Activated naive CD4-positive, alpha-beta T cell treated with anti-CD3 and anti-CD28 coated beads for 36 hours (primary cell): ENCODE data around the gene FBXO45. TPM values are rescaled to one million over a fixed set of nuclear protein-coding genes. Genes with fewer than 3 reads are reported as not detected.
A peak's percentile ranks its signal among the peaks of the same experiment; 100 is the strongest.

Source experiments
- CTCF ChIA-PET: fragments of 350-600 bp; sonication (Branson Sonifier 250); formaldehyde crosslinking; loops from one replicate; lab custom pipeline; 2021; ENCODE audit warnings: antibody characterized with exemption; lab: Charles Lee
- DNase-seq: peaks from one replicate; pipeline ENCODE4 v3.0.0-alpha.2; 2020
- H3K27ac Mint-ChIP-seq: one replicate; pipeline ENCODE4 v1.8.0; 2021; ENCODE audit warnings: mild to moderate bottlenecking, mixed read lengths
- H3K27me3 Mint-ChIP-seq: one replicate; pipeline ENCODE4 v1.8.0; 2021; ENCODE audit warnings: low read depth, mixed read lengths
- H3K36me3 Mint-ChIP-seq: one replicate; pipeline ENCODE4 v1.8.0; 2021; ENCODE audit warnings: low read depth, mixed read lengths
- H3K4me1 Mint-ChIP-seq: one replicate; pipeline ENCODE4 v1.8.0; 2021; ENCODE audit warnings: low read depth, mixed read lengths
- H3K4me3 Mint-ChIP-seq: one replicate; pipeline ENCODE4 v1.8.0; 2021; ENCODE audit warnings: mild to moderate bottlenecking, moderate library complexity, mixed read lengths
- H3K9me3 Mint-ChIP-seq: one replicate; pipeline ENCODE4 v1.8.0; 2021; ENCODE audit warnings: mixed read lengths
- intact Hi-C: fragments of 100-400 bp; cut with micrococcal nuclease; formaldehyde crosslinking; loops from one replicate; pipeline ENCODE4 v1.15.1; 2023
- total RNA-seq, 2 experiments: library from RNA; stranded (reverse); gene quantifications; one replicate each; pipeline ENCODE4 v1.2.3, GENCODE V29; 2021

Gene FBXO45
- total RNA-seq, 2 experiments from 2014 or later = 11.8 to 12.8 TPM

GRCh38 chr3:196620161-196620604, 51.7 kb downstream of the FBXO45 start:
- Mint-ChIP-seq H3K27me3 (no peaks in the 10 kb centered on the region), H3K9me3 (no peaks in the 10 kb centered on the region), H3K36me3 (no peaks in the 10 kb centered on the region), H3K27ac (no peak overlapping the region), H3K4me3 (no peak overlapping the region), H3K4me1 (peaks cover 13% of the 10 kb centered on the region)
- intact Hi-C loops = no loop called here
- CTCF ChIA-PET = interaction anchor here (1.9 kb wide), 1 partner anchor 11 kb away, joined by 8 read pairs; no protein-coding TSS in a partner anchor
- no peak for DNase-seq

- H3K27me3 Mint-ChIP-seq = no peaks in the 10 kb centered on the region
- no peak overlapping the region for H3K27ac Mint-ChIP-seq
- no peak overlapping the region for H3K4me3 Mint-ChIP-seq
- intact Hi-C loops = no loop called here
- H3K4me1 Mint-ChIP-seq = peaks cover 16% of the 10 kb centered on the region
- no peaks in the 10 kb centered on the region for H3K36me3 Mint-ChIP-seq
- no peaks in the 10 kb centered on the region for H3K9me3 Mint-ChIP-seq
- CTCF ChIA-PET = interaction anchor here (1.9 kb wide), 1 partner anchor 11 kb away, joined by 8 read pairs; no protein-coding TSS in a partner anchor
- DNase-seq = no peak
Observed at GRCh38 chr3:196620684-196621083, 52.2 kb downstream of the FBXO45 start.

- Mint-ChIP-seq H3K36me3 (no peaks in the 10 kb centered on the region), H3K4me3 (no peak overlapping the region), H3K9me3 (no peaks in the 10 kb centered on the region), H3K27me3 (no peaks in the 10 kb centered on the region), H3K4me1 (peaks cover 16% of the 10 kb centered on the region), H3K27ac (no peak overlapping the region)
- no peak for DNase-seq
- intact Hi-C loops = no loop called here
- CTCF ChIA-PET = interaction anchor here (0.7 to 1.9 kb wide), 3 partner anchors 12 to 436 kb away, joined by 4 to 8 read pairs (median 6); no protein-coding TSS in a partner anchor
Observed at GRCh38 chr3:196621611-196622010, 53.2 kb downstream of the FBXO45 start.

- Mint-ChIP-seq H3K4me3 (peak overlapping the region; percentile 56), H3K9me3 (no peaks in the 10 kb centered on the region), H3K27me3 (no peaks in the 10 kb centered on the region), H3K36me3 (no peaks in the 10 kb centered on the region), H3K4me1 (peaks cover 21% of the 10 kb centered on the region), H3K27ac (peak overlapping the region; percentile 46)
- CTCF ChIA-PET = interaction anchor here (0.8 to 1.2 kb wide), 3 partner anchors 11 to 61 kb away, joined by 3 to 6 read pairs (median 4); no protein-coding TSS in a partner anchor
- intact Hi-C loops = loop anchor here (1.0 kb wide), 1 partner anchor 8 kb away; no protein-coding TSS in a partner anchor
- DNase-seq = peak; percentile 69
Observed at GRCh38 chr3:196624067-196624790, 55.8 kb downstream of the FBXO45 start.

- H3K9me3 Mint-ChIP-seq = no peaks in the 10 kb centered on the region
- peaks cover 27% of the 10 kb centered on the region for H3K4me1 Mint-ChIP-seq
- no peaks in the 10 kb centered on the region for H3K27me3 Mint-ChIP-seq
- peak overlapping the region; percentile 56 for H3K4me3 Mint-ChIP-seq
- no peak for DNase-seq
- no peak overlapping the region for H3K27ac Mint-ChIP-seq
- intact Hi-C loops = loop anchor here (1.0 kb wide), 1 partner anchor 7 kb away; no protein-coding TSS in a partner anchor
- no peaks in the 10 kb centered on the region for H3K36me3 Mint-ChIP-seq
- CTCF ChIA-PET = interaction anchor here (0.8 to 1.2 kb wide), 3 partner anchors 11 to 60 kb away, joined by 3 to 6 read pairs (median 4); no protein-coding TSS in a partner anchor
Observed at GRCh38 chr3:196624907-196625306, 56.4 kb downstream of the FBXO45 start.

GRCh38 chr3:196625331-196625730, 56.9 kb downstream of the FBXO45 start:
- H3K36me3 Mint-ChIP-seq = no peaks in the 10 kb centered on the region
- H3K4me1 Mint-ChIP-seq = peaks cover 31% of the 10 kb centered on the region
- no peaks in the 10 kb centered on the region for H3K9me3 Mint-ChIP-seq
- H3K4me3 Mint-ChIP-seq = no peak overlapping the region
- H3K27me3 Mint-ChIP-seq = no peaks in the 10 kb centered on the region
- CTCF ChIA-PET = interaction anchor here (0.9 to 1.2 kb wide), 2 partner anchors 12 to 60 kb away, joined by 4 to 6 read pairs; no protein-coding TSS in a partner anchor
- H3K27ac Mint-ChIP-seq = no peak overlapping the region
- intact Hi-C loops = no loop called here
- no peak for DNase-seq

- intact Hi-C loops = no loop called here
Observed at GRCh38 chr3:196627918-196628231, 59.4 kb downstream of the FBXO45 start.

GRCh38 chr3:196629228-196629627, 60.8 kb downstream of the FBXO45 start:
- CTCF ChIA-PET = interaction anchor here (1.0 to 2.0 kb wide), 5 partner anchors 9 to 91 kb away, joined by 3 to 7 read pairs (median 5); partner anchors contain the start of gene NRROS
- H3K27ac Mint-ChIP-seq = no peak overlapping the region
- intact Hi-C loops = no loop called here
- no peaks in the 10 kb centered on the region for H3K9me3 Mint-ChIP-seq
- no peak overlapping the region for H3K4me3 Mint-ChIP-seq
- no peaks in the 10 kb centered on the region for H3K36me3 Mint-ChIP-seq
- peaks cover 59% of the 10 kb centered on the region for H3K4me1 Mint-ChIP-seq
- H3K27me3 Mint-ChIP-seq = no peaks in the 10 kb centered on the region
- no peak for DNase-seq

More at GRCh38 chr3:196627918-196628231, 59.4 kb downstream of the FBXO45 start:
- Mint-ChIP-seq H3K4me3 (no peak overlapping the region), H3K9me3 (no peaks in the 10 kb centered on the region), H3K36me3 (no peaks in the 10 kb centered on the region), H3K4me1 (peaks cover 49% of the 10 kb centered on the region), H3K27ac (no peak overlapping the region), H3K27me3 (no peaks in the 10 kb centered on the region)
- CTCF ChIA-PET = no interaction called here
- DNase-seq = no peak

- intact Hi-C loops = loop anchor here (1.0 to 5.0 kb wide), 9 partner anchors 7 to 314 kb away; partner anchors contain the start of genes DYNLT2B, NCBP2, PAK2 and RNF168
- DNase-seq = peak; percentile 47
- Mint-ChIP-seq H3K36me3 (no peaks in the 10 kb centered on the region), H3K27ac (peak overlapping the region; percentile 97), H3K4me1 (peaks cover 48% of the 10 kb centered on the region), H3K4me3 (peak overlapping the region; percentile 88), H3K9me3 (no peaks in the 10 kb centered on the region), H3K27me3 (no peaks in the 10 kb centered on the region)
- CTCF ChIA-PET = interaction anchor here (0.9 to 3.1 kb wide), 5 partner anchors 18 to 53 kb away, joined by 3 to 29 read pairs (median 3); no protein-coding TSS in a partner anchor
Observed at GRCh38 chr3:196631682-196632045, 63.2 kb downstream of the FBXO45 start.

GRCh38 chr3:196632046-196632751, 63.7 kb downstream of the FBXO45 start:
- peak; percentile 90 for DNase-seq
- H3K4me1 Mint-ChIP-seq = peaks cover 48% of the 10 kb centered on the region
- H3K27me3 Mint-ChIP-seq = no peaks in the 10 kb centered on the region
- H3K36me3 Mint-ChIP-seq = no peaks in the 10 kb centered on the region
- CTCF ChIA-PET = interaction anchor here (0.9 to 3.1 kb wide), 3 partner anchors 19 to 26 kb away, joined by 3 to 29 read pairs (median 3); no protein-coding TSS in a partner anchor
- peak overlapping the region; percentile 88 for H3K4me3 Mint-ChIP-seq
- intact Hi-C loops = loop anchor here (1.0 to 5.0 kb wide), 9 partner anchors 8 to 315 kb away; partner anchors contain the start of genes DYNLT2B, NCBP2, PAK2 and RNF168
- no peaks in the 10 kb centered on the region for H3K9me3 Mint-ChIP-seq
- H3K27ac Mint-ChIP-seq = peak overlapping the region; percentile 97

- CTCF ChIA-PET = interaction anchor here (0.5 to 3.1 kb wide), 2 partner anchors 16 to 23 kb away, joined by 3 to 29 read pairs; no protein-coding TSS in a partner anchor
- Mint-ChIP-seq H3K36me3 (no peaks in the 10 kb centered on the region), H3K4me3 (peak overlapping the region; percentile 88), H3K4me1 (peaks cover 42% of the 10 kb centered on the region), H3K27me3 (no peaks in the 10 kb centered on the region), H3K27ac (peak overlapping the region; percentile 97), H3K9me3 (no peaks in the 10 kb centered on the region)
- no peak for DNase-seq
- intact Hi-C loops = loop anchor here (2.0 to 5.0 kb wide), 2 partner anchors 105 to 316 kb away; partner anchors contain the start of gene DYNLT2B
Observed at GRCh38 chr3:196633555-196634151, 65.2 kb downstream of the FBXO45 start.
